ENCODE measurements around the gene MSANTD1.

Gene MSANTD1

DNA sequence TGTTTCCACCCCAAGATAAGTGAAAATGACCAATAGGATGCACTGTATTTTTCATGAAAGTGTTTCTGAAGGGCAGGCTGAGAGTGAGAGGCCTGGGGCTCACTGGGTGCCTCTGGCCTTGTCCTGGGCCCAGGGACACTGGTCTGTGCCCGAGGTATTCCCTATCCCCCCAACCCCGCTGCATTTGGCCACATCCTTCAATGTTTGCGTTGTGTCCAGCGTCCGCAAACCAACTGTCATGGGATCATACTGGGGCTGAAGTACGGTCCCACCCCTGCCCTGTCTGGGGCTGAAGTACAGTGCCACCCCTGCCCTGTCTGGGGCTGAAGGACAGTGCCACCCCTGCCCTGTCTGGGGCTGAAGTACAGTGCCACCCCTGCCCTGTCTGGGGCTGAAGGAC lies 22.0 kb upstream of the MSANTD1 start:
- H4K8ac ChIP-seq (ENCODE audit: low read length): no peak overlapping the region
- no peak overlapping the region for H2BK5ac ChIP-seq (ENCODE audit: low read depth, low read length, poor library complexity, severe bottlenecking)
- H3K27ac ChIP-seq (ENCODE audit: low read length, poor library complexity, severe bottlenecking): no peak overlapping the region
- H2AK5ac ChIP-seq (ENCODE audit: low read length, severe bottlenecking): no peak overlapping the region
- H3K4me1 ChIP-seq (ENCODE audit: control insufficient read depth, insufficient read depth, low read depth, low read length): peaks cover 2% of the 10 kb centered on the region
- no peak overlapping the region for H3K23ac ChIP-seq (ENCODE audit: low read length in 2 of 2)
- no peak overlapping the region for H2BK120ac ChIP-seq (ENCODE audit: low read depth, low read length)
- no peak overlapping the region for H4K91ac ChIP-seq (ENCODE audit: low read length)
- no peak overlapping the region for H2BK12ac ChIP-seq (ENCODE audit: low read length in 2 of 2)
- H2AFZ ChIP-seq (ENCODE audit: low read depth, low read length): no peak overlapping the region
- H3K4me3 ChIP-seq (ENCODE audit: insufficient read depth in 1 of 2, low read depth in 1 of 2, low read length in 2 of 2): no peak overlapping the region
- H3K14ac ChIP-seq (ENCODE audit: low read length in 2 of 2): no peak overlapping the region
- DNase-seq: no peak
- H3K79me1 ChIP-seq (replicated peaks; ENCODE audit: low read length, poor library complexity, severe bottlenecking): peaks cover 2% of the 10 kb centered on the region
- H3K4me2 ChIP-seq (ENCODE audit: low read length, poor library complexity, severe bottlenecking): no peak overlapping the region
- no peaks in the 10 kb centered on the region for H3K27me3 ChIP-seq (ENCODE audit: control insufficient read depth in 1 of 2, insufficient read depth in 1 of 2, low read length in 2 of 2)
- H3K4ac ChIP-seq (ENCODE audit: low read depth in 1 of 2, low read length in 2 of 2): no peak overlapping the region
- H3K18ac ChIP-seq (ENCODE audit: low read depth in 1 of 2, low read length in 2 of 2): no peak overlapping the region
- no peak overlapping the region for H2BK15ac ChIP-seq (ENCODE audit: low read depth, poor library complexity, severe bottlenecking)
- H3K9me3 ChIP-seq (ENCODE audit: control insufficient read depth, low read length): no peaks in the 10 kb centered on the region
- 93% methylated on average over 6 of the region's 6 CpGs for WGBS
- peaks cover 85 to 92% of the 10 kb centered on the region in 2 experiments for H3K36me3 ChIP-seq (ENCODE audit: control insufficient read depth in 1 of 2, insufficient read depth in 2 of 2, low read depth in 1 of 2, low read length in 2 of 2)
- no peak overlapping the region for H3K9ac ChIP-seq (ENCODE audit: low read length)

DNA sequence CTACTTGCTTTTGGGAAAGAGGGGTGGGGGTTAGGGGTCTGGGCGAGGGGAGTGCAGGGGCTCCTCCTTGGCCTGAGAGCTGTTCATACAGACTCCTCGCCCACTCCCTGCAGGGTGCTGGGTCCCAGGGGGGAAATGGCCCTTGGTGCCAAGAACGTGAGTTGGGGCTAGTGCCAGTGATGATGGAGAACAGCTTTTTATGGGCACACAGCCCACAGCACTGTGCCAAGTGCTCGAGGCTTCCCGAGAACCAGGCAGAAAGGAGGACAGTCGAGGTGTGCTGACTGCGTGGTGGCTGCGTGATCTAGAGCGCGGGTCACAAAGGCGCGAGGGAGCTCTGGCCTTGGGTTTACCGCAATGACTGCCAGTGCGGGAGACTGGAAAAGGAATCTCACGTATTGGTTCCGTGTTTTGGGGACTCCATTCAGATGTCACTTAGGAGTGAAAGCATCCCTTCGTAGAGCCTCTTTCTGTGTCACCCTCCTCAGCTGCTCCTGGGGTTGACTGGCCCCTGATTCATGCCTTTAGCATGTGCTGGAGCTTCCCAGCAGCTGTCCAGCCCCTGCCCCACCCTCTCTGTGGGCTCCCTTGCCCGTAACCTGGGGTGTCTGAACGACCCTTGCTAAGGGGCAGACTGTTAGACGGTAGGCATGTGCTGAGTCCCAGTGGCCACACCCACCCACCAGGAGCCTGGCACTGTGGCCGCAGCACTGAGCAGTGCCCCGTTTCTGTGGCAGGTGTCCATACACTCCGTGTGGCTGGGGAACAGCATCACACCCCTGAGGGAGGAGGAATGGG lies 20.9 kb upstream of the MSANTD1 start:
- Histone ChIP-seq H2AFZ (ENCODE audit: low read depth, low read length) (no peak overlapping the region), H3K4me2 (ENCODE audit: low read length, poor library complexity, severe bottlenecking) (no peak overlapping the region), H3K4me1 (ENCODE audit: control insufficient read depth, insufficient read depth, low read depth, low read length) (peaks cover 2% of the 10 kb centered on the region), H2BK15ac (ENCODE audit: low read depth, poor library complexity, severe bottlenecking) (no peak overlapping the region), H2BK120ac (ENCODE audit: low read depth, low read length) (no peak overlapping the region), H2BK12ac (ENCODE audit: low read length in 2 of 2) (no peak overlapping the region), H3K9me3 (ENCODE audit: control insufficient read depth, low read length) (no peaks in the 10 kb centered on the region), H3K79me1 (replicated peaks; ENCODE audit: low read length, poor library complexity, severe bottlenecking) (peaks cover 2% of the 10 kb centered on the region), H4K91ac (ENCODE audit: low read length) (no peak overlapping the region), H2AK5ac (ENCODE audit: low read length, severe bottlenecking) (no peak overlapping the region), H2BK5ac (ENCODE audit: low read depth, low read length, poor library complexity, severe bottlenecking) (no peak overlapping the region), H3K36me3 (ENCODE audit: control insufficient read depth in 1 of 2, insufficient read depth in 2 of 2, low read depth in 1 of 2, low read length in 2 of 2) (peaks cover 88 to 92% of the 10 kb centered on the region in 2 experiments), H3K4me3 (ENCODE audit: insufficient read depth in 1 of 2, low read depth in 1 of 2, low read length in 2 of 2) (no peak overlapping the region), H3K23ac (ENCODE audit: low read length in 2 of 2) (no peak overlapping the region), H3K18ac (ENCODE audit: low read depth in 1 of 2, low read length in 2 of 2) (no peak overlapping the region), H3K4ac (ENCODE audit: low read depth in 1 of 2, low read length in 2 of 2) (no peak overlapping the region), H3K27ac (ENCODE audit: low read length, poor library complexity, severe bottlenecking) (no peak overlapping the region), H3K14ac (ENCODE audit: low read length in 2 of 2) (no peak overlapping the region), H4K8ac (ENCODE audit: low read length) (no peak overlapping the region), H3K9ac (ENCODE audit: low read length) (no peak overlapping the region), H3K27me3 (ENCODE audit: control insufficient read depth in 1 of 2, insufficient read depth in 1 of 2, low read length in 2 of 2) (no peaks in the 10 kb centered on the region)
- 90% methylated on average over 23 of the region's 23 CpGs for WGBS
- no peak for DNase-seq

DNA sequence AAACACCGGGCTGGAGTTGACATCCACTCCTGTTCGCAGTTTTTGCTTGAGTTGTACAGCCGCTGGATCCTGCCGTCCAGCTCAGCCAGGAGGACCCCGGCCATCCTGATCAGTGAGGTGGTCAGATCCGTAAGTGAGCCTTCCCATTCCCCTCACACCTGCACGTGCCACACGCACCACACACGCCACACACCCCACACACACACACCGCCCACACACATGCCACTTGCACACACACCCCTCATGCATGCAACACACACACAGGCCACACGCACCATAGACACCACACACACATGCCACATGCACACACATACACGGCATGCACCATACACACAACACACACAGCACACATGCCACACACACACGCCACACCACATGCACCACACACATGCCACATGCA lies 20.1 kb upstream of the MSANTD1 start:
- Histone ChIP-seq H2BK120ac (ENCODE audit: low read depth, low read length) (no peak overlapping the region), H4K8ac (ENCODE audit: low read length) (no peak overlapping the region), H3K4me2 (ENCODE audit: low read length, poor library complexity, severe bottlenecking) (no peak overlapping the region), H2AFZ (ENCODE audit: low read depth, low read length) (no peak overlapping the region), H2AK5ac (ENCODE audit: low read length, severe bottlenecking) (no peak overlapping the region), H3K23ac (ENCODE audit: low read length in 2 of 2) (no peak overlapping the region), H3K79me1 (replicated peaks; ENCODE audit: low read length, poor library complexity, severe bottlenecking) (peaks cover 2% of the 10 kb centered on the region), H3K4me3 (ENCODE audit: insufficient read depth in 1 of 2, low read depth in 1 of 2, low read length in 2 of 2) (no peak overlapping the region), H3K36me3 (ENCODE audit: control insufficient read depth in 1 of 2, insufficient read depth in 2 of 2, low read depth in 1 of 2, low read length in 2 of 2) (peaks cover 90 to 91% of the 10 kb centered on the region in 2 experiments), H3K9me3 (ENCODE audit: control insufficient read depth, low read length) (no peaks in the 10 kb centered on the region), H3K27ac (ENCODE audit: low read length, poor library complexity, severe bottlenecking) (no peak overlapping the region), H3K4ac (ENCODE audit: low read depth in 1 of 2, low read length in 2 of 2) (no peak overlapping the region), H2BK15ac (ENCODE audit: low read depth, poor library complexity, severe bottlenecking) (no peak overlapping the region), H3K9ac (ENCODE audit: low read length) (no peak overlapping the region), H3K18ac (ENCODE audit: low read depth in 1 of 2, low read length in 2 of 2) (no peak overlapping the region), H2BK12ac (ENCODE audit: low read length in 2 of 2) (no peak overlapping the region), H3K27me3 (ENCODE audit: control insufficient read depth in 1 of 2, insufficient read depth in 1 of 2, low read length in 2 of 2) (no peaks in the 10 kb centered on the region), H3K4me1 (ENCODE audit: control insufficient read depth, insufficient read depth, low read depth, low read length) (peaks cover 2% of the 10 kb centered on the region), H4K91ac (ENCODE audit: low read length) (peak overlapping the region; percentile 15), H2BK5ac (ENCODE audit: low read depth, low read length, poor library complexity, severe bottlenecking) (no peak overlapping the region), H3K14ac (ENCODE audit: low read length in 2 of 2) (no peak overlapping the region)
- no peak for DNase-seq
- over 99% methylated on average over 13 of the region's 13 CpGs for WGBS

DNA sequence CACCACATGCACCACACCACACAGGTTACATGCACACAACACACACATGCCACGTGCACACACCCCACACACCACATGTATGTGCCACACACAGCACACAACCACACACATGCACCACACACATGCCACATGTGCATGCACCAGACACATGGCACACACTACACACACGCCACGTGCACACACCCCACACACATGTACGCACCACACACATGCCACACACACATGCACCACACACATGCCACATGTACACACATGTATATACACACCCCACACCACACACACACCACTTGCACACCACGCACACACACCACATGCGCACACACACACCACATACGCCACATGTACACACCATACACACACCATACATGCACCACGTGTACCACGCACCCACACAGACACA lies 19.6 kb upstream of the MSANTD1 start:
- Histone ChIP-seq H2BK120ac (ENCODE audit: low read depth, low read length) (no peak overlapping the region), H3K4me3 (ENCODE audit: insufficient read depth in 1 of 2, low read depth in 1 of 2, low read length in 2 of 2) (no peak overlapping the region), H2AFZ (ENCODE audit: low read depth, low read length) (no peak overlapping the region), H3K27ac (ENCODE audit: low read length, poor library complexity, severe bottlenecking) (no peak overlapping the region), H3K23ac (ENCODE audit: low read length in 2 of 2) (no peak overlapping the region), H3K36me3 (ENCODE audit: control insufficient read depth in 1 of 2, insufficient read depth in 2 of 2, low read depth in 1 of 2, low read length in 2 of 2) (peaks cover 90% of the 10 kb centered on the region in 2 experiments), H3K18ac (ENCODE audit: low read depth in 1 of 2, low read length in 2 of 2) (no peak overlapping the region), H2BK15ac (ENCODE audit: low read depth, poor library complexity, severe bottlenecking) (no peak overlapping the region), H3K4me2 (ENCODE audit: low read length, poor library complexity, severe bottlenecking) (no peak overlapping the region), H3K9ac (ENCODE audit: low read length) (no peak overlapping the region), H2BK5ac (ENCODE audit: low read depth, low read length, poor library complexity, severe bottlenecking) (no peak overlapping the region), H3K14ac (ENCODE audit: low read length in 2 of 2) (no peak overlapping the region), H3K9me3 (ENCODE audit: control insufficient read depth, low read length) (no peaks in the 10 kb centered on the region), H2AK5ac (ENCODE audit: low read length, severe bottlenecking) (no peak overlapping the region), H3K79me1 (replicated peaks; ENCODE audit: low read length, poor library complexity, severe bottlenecking) (peaks cover 2% of the 10 kb centered on the region), H2BK12ac (ENCODE audit: low read length in 2 of 2) (no peak overlapping the region), H3K4ac (ENCODE audit: low read depth in 1 of 2, low read length in 2 of 2) (no peak overlapping the region), H3K27me3 (ENCODE audit: control insufficient read depth in 1 of 2, insufficient read depth in 1 of 2, low read length in 2 of 2) (no peaks in the 10 kb centered on the region), H4K8ac (ENCODE audit: low read length) (no peak overlapping the region), H4K91ac (ENCODE audit: low read length) (no peak overlapping the region), H3K4me1 (ENCODE audit: control insufficient read depth, insufficient read depth, low read depth, low read length) (peaks cover 2% of the 10 kb centered on the region)
- DNase-seq: no peak
- WGBS: 97% methylated on average over 9 of the region's 9 CpGs

All from mesenchymal stem cell (in vitro differentiated cells and primary cell).